Measurements from ENCODE around the gene HMOX1. TPM values are rescaled to one million over a fixed set of nuclear protein-coding genes. Genes with fewer than 3 reads are reported as not detected.
A peak's percentile ranks its signal among the peaks of the same experiment; 100 is the strongest.

The HMOX1 gene
- total and polyA plus RNA-seq, 2 of the 13 experiments (the other 11 are each of a cell fraction or from before 2014, with no cell fraction given): 53.6 to 67.4 TPM

DNA sequence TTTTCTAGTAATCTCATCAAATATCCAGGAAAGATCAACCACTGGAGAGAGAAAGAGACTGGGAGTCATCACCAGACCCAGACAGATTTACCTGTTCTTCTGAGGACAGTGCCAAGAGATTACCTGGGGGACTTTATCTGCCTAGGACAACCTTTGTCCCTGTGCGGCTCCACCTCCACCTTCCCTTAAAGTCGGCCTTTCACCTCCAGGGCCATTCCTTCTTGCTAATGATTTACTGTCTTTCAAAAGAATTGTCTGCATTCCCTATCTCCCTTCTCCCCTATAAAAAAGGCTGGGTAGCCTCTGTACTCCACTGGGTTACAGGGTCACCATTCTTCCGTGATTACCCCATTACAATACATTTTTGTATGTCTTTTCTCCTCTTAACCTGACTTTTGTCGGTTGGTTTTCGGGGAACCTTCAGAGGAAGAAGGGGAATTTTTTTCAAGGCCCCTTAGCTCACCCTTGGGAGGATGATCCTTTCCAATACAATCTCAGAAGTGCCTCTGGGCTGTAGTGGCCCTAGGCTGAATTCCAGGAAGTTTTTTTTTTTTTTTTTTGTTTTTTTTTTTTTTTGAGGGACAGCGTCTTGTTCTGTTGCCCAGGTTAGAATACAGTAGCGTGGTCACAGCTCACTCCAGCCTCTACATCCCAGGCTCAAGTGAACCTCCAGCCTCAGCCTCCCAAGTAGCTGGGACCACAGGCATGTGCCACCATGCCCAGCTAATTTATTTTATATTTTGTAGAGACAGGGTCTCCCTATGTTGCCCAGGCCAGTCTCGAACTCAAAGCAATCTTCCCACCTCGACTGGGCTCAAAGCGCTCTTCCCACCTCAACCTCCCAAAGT is 1.5 kb upstream of the HMOX1 start:
- peak overlapping the region; percentile 70 for H3K9ac ChIP-seq (ENCODE audit: insufficient read depth, low read depth, low read length)
- H3K27ac ChIP-seq (ENCODE audit: extremely low read length, insufficient read depth, low read length): peak overlapping the region; percentile 76
- peaks cover 4% of the 10 kb centered on the region; the same call in 1 of the 2 replicates for H4K20me1 ChIP-seq (ENCODE audit: insufficient read depth, low read length)
- 7% methylated on average over 10 of the region's 10 CpGs for WGBS (ENCODE audit: low lambda C conversion rate)
- peaks cover 1 to 8% of the 10 kb centered on the region in 2 experiments; a peak in 4 of 5 replicates for H3K36me3 ChIP-seq (replicated peaks in 1 of 2; ENCODE audit: control insufficient read depth in 1 of 2, insufficient read depth in 2 of 2, low read length in 2 of 2)
- peaks cover 89% of the 10 kb centered on the region for H3K4me1 ChIP-seq (ENCODE audit: insufficient read depth, low read length)
- H3K4me3 ChIP-seq (replicated peaks in 1 of 3; ENCODE audit: insufficient read depth in 1 of 3, low read depth in 2 of 3, low read length in 3 of 3): peak overlapping the region; percentile 9 to 81 (median 26); a peak in 3 of 6 replicates
- CTCF ChIA-PET (ENCODE audit: low intra/inter-chr PET ratio, low total read pairs): no interaction called here
- POLR2A ChIA-PET: no interaction called here
- ATAC-seq (peak; percentile 50), DNase-seq (ENCODE audit: low spot score) (peak; percentile 79), FAIRE-seq (peak; percentile 72)
- intact Hi-C loops (cut with micrococcal nuclease; ENCODE audit: unreplicated experiment): no loop called here
- in situ Hi-C loops (cut with HindIII; ENCODE audit: extremely low pct_ligation_motif_present, low pct_unique_long_range_greater_than_20kb): no loop called here
- no TSS peak for BruUV-seq (replicated peaks)
- H3K79me2 ChIP-seq (ENCODE audit: insufficient read depth, low read length): peaks cover 22% of the 10 kb centered on the region
- peak overlapping the region; percentile 95 for H3K4me2 ChIP-seq (ENCODE audit: low read depth, low read length)
- H3K9me3 ChIP-seq (ENCODE audit: low read length): no peaks in the 10 kb centered on the region
- H2AFZ ChIP-seq (ENCODE audit: low read length): no peak overlapping the region
- H3K27me3 ChIP-seq (ENCODE audit: control insufficient read depth in 1 of 2, insufficient read depth in 2 of 2, low read length in 2 of 2): no peaks in the 10 kb centered on the region; a peak in 1 of 5 replicates
- no peak for TF ChIP-seq NR0B2 (CRISPR knock-in tag; IDR thresholded peaks at IDR 0.05)
- no peak for TF ChIP-seq ZMYM4 (CRISPR knock-in tag; IDR thresholded peaks at IDR 0.05)
- no peak for TF ChIP-seq TEAD3 (CRISPR knock-in tag; optimal IDR thresholded peaks at IDR 0.05; ENCODE audit: borderline replicate concordance)
- no peak for TF ChIP-seq ATF7-NPFF (CRISPR knock-in tag; IDR thresholded peaks at IDR 0.05; ENCODE audit: low read depth)
- TF ChIP-seq NCOA5 (CRISPR knock-in tag; IDR thresholded peaks at IDR 0.05): no peak
- no peak for TF ChIP-seq ZFP82 (CRISPR knock-in tag; IDR thresholded peaks at IDR 0.05; ENCODE audit: borderline replicate concordance)
- 0 out of 2 replicates have a peak, but pooled peaks have one; percentile 2 for TF ChIP-seq ETV5 (CRISPR knock-in tag; IDR thresholded peaks at IDR 0.05; ENCODE audit: borderline replicate concordance)
- TF ChIP-seq TCF7 (IDR thresholded peaks at IDR 0.05; ENCODE audit: low read depth): peak; percentile 67
- no peak for TF ChIP-seq SOX6 (IDR thresholded peaks at IDR 0.05)
- TF ChIP-seq SOX6 (CRISPR knock-in tag; IDR thresholded peaks at IDR 0.05): peak; percentile 69
- no peak for TF ChIP-seq ERF (CRISPR knock-in tag; IDR thresholded peaks at IDR 0.05)
- TF ChIP-seq RXRB (CRISPR knock-in tag; IDR thresholded peaks at IDR 0.05; ENCODE audit: borderline replicate concordance): peak; percentile 50; the same call in 1 of the 2 replicates
- peak; percentile 53; the same call in 1 of the 2 replicates for TF ChIP-seq NCOA2 (CRISPR knock-in tag; IDR thresholded peaks at IDR 0.05)
- TF ChIP-seq HNF4A (CRISPR knock-in tag; IDR thresholded peaks at IDR 0.05): peak; percentile 79
- TF ChIP-seq, protein P1, sequence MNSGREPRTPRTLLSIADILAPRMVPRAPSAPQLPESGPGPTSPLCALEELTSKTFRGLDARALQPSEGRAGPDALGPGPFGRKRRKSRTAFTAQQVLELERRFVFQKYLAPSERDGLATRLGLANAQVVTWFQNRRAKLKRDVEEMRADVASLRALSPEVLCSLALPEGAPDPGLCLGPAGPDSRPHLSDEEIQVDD (CRISPR knock-in tag; IDR thresholded peaks at IDR 0.05; ENCODE audit: borderline replicate concordance): no peak
- TF ChIP-seq GATAD2A (CRISPR knock-in tag; IDR thresholded peaks at IDR 0.05): peak; percentile 69
- TF ChIP-seq THRA (CRISPR knock-in tag; IDR thresholded peaks at IDR 0.05; ENCODE audit: borderline replicate concordance): peak; percentile 62; the same call in 1 of the 2 replicates
- no peak for TF ChIP-seq TBX3 (IDR thresholded peaks at IDR 0.05; ENCODE audit: borderline replicate concordance)
- no peak for TF ChIP-seq ZNF143 (CRISPR knock-in tag; IDR thresholded peaks at IDR 0.05)
- TF ChIP-seq, protein P2, sequence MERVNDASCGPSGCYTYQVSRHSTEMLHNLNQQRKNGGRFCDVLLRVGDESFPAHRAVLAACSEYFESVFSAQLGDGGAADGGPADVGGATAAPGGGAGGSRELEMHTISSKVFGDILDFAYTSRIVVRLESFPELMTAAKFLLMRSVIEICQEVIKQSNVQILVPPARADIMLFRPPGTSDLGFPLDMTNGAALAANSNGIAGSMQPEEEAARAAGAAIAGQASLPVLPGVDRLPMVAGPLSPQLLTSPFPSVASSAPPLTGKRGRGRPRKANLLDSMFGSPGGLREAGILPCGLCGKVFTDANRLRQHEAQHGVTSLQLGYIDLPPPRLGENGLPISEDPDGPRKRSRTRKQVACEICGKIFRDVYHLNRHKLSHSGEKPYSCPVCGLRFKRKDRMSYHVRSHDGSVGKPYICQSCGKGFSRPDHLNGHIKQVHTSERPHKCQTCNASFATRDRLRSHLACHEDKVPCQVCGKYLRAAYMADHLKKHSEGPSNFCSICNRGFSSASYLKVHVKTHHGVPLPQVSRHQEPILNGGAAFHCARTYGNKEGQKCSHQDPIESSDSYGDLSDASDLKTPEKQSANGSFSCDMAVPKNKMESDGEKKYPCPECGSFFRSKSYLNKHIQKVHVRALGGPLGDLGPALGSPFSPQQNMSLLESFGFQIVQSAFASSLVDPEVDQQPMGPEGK (CRISPR knock-in tag; IDR thresholded peaks at IDR 0.05): 0 out of 2 replicates have a peak, but pooled peaks have one; percentile 23
